SJCRH30 (cell line): Measurements from ENCODE around the gene XPNPEP2. TPM values are rescaled to one million over a fixed set of nuclear protein-coding genes. Genes with fewer than 3 reads are reported as not detected.

Experiments used
- DNase-seq, 2 experiments: peaks; one replicate each; pipeline ENCODE4 v3.0.0-alpha.2; 2015 to 2020
- H3K27ac ChIP-seq: fragments of 250-450 bp; sonication (Bioruptor Pico); 2 replicates; pipeline ENCODE4 v1.5.1; 2020; ENCODE audit warnings: mild to moderate bottlenecking, moderate library complexity
- H3K27me3 ChIP-seq: fragments of 250-450 bp; sonication (Bioruptor Pico); 2 replicates; pipeline ENCODE4 v1.5.1; 2020; ENCODE audit warnings: mild to moderate bottlenecking, moderate library complexity
- H3K36me3 ChIP-seq: fragments of 250-450 bp; sonication (Bioruptor Pico); 2 replicates; pipeline ENCODE4 v1.5.1; 2020; ENCODE audit warnings: mild to moderate bottlenecking, moderate library complexity
- H3K4me1 ChIP-seq: fragments of 250-450 bp; sonication (Bioruptor Pico); 2 replicates; pipeline ENCODE4 v1.5.1; 2020; ENCODE audit warnings: mild to moderate bottlenecking, moderate library complexity
- H3K4me3 ChIP-seq: fragments of 250-450 bp; sonication (Bioruptor Pico); 2 replicates; pipeline ENCODE4 v1.5.1; 2020; ENCODE audit warnings: mild to moderate bottlenecking, moderate library complexity
- H3K9me3 ChIP-seq: fragments of 250-450 bp; sonication (Bioruptor Pico); replicated peaks from 2 replicates; pipeline ENCODE4 v1.5.1; 2020; ENCODE audit warnings: mild to moderate bottlenecking, moderate library complexity
- total RNA-seq: library from RNA; depleted of rRNA; stranded (reverse); fragments of >200 nt; shearing (Covaris generic); gene quantifications from 2 replicates; pipeline ENCODE4 v1.2.3, GENCODE V29; 2014; rRNA removed

The XPNPEP2 gene
- total RNA-seq, 1 experiment from 2014 or later, result 0.14 TPM

DNA sequence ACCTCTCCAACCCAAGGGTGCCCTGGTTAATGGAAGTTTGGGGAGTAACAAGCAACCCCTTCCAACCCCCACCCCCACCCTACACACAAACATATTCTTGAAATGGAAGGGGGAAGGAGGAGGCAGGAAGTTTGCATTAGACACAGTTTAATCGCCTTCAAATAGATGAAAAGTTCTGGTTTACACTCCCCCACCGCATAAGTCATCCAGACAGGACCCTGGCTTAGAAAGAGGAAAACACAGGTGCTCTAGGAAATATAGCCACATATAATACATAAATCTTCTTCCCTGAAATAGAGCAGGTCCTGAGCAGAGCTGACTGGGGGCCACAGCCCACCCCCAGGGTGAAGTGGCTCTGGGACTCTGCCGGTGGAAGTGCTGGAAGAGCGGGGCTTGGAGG is 66.0 kb downstream of the XPNPEP2 start:
- DNase-seq, result no peak

DNA sequence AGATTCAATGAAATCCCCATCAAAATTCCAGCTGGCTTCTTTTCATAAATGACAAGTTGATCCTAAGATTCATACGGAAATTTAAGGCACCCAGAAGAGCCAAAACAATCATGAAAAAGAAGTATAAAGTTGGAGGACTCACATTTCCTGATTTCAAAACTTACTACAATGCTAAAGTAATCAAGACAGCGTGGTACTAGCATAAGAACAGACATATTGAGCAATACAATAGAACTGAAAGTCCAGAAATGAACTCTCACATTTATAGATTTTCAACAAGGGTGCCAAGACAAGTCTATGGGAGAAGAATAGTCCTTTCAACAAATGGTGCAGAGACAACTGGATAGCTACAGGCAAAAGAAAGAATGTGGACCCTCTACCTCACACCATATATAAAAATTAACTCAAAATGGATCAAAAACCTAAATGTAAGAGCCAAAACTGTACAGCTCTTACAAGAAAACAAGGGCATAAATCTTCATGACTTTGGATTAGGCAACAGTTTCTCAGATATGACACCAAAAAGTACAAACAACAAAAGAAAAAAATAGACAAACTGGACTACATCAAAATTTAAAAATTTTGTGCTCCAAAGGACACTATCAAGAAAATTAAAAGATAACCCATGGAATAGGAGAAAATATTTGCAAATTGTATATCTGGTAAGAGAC is 69.5 kb downstream of the XPNPEP2 start:
- Histone ChIP-seq H3K27me3 (no peaks in the 10 kb centered on the region), H3K9me3 (no peaks in the 10 kb centered on the region), H3K27ac (no peak overlapping the region), H3K4me3 (no peak overlapping the region), H3K4me1 (no peaks in the 10 kb centered on the region), H3K36me3 (0 out of 2 replicates have a peak, but pooled peaks cover 4% of the 10 kb centered on the region)
- no peak for DNase-seq

More for the DNA sequence above, 66.0 kb downstream of the XPNPEP2 start:
- 0 out of 2 replicates have a peak, but pooled peaks cover 4% of the 10 kb centered on the region for H3K36me3 ChIP-seq
- H3K27ac ChIP-seq, result no peak overlapping the region
- H3K4me1 ChIP-seq, result no peaks in the 10 kb centered on the region
- H3K9me3 ChIP-seq, result no peaks in the 10 kb centered on the region
- H3K4me3 ChIP-seq, result no peak overlapping the region
- no peaks in the 10 kb centered on the region for H3K27me3 ChIP-seq

DNA sequence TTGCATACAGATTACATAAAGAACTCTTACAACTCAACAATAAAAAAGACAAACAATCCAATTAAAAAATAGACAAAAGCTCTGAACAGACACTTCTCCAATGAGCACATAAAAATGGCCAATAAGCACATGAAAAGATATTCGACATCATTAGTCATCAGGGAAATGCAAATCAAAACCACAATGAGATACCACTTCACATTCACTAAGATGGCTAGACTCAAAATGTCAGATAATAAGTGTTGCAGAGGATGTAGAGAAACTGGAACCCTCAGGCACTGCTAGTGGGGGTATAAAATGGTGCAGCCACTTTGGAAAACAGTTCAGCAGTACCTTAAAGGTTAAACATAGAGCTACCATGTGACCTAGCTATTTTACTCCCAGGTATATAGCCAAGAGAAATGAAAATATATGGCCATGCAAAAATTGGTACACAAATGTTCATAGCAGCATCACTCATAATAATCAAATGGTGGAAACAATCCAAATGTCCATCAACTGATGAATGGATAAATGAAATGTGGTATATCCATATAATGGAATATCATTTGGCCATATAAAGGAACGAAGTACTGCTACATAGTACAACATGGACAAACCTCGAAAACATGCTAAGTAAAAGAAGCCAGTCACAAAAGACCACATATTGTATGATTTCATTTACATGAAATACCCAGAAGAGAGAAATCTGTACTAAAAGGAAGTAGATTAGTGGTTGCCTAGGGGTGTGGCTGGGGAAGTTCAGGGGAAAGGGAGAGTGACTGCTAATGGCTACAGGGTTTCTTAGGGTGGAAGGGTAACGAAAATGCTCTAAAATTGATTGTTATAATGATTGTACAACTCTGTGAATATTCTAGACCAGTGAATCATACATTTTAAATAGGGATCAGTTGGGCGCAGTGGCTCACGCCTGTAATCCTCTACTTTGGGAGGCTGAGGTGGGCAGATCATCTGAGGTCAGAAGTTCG is 70.3 kb downstream of the XPNPEP2 start:
- no peak for DNase-seq
- no peaks in the 10 kb centered on the region for H3K27me3 ChIP-seq
- no peaks in the 10 kb centered on the region for H3K9me3 ChIP-seq
- 0 out of 2 replicates have a peak, but pooled peaks cover 4% of the 10 kb centered on the region for H3K36me3 ChIP-seq
- H3K27ac ChIP-seq, result no peak overlapping the region
- H3K4me3 ChIP-seq, result no peak overlapping the region
- H3K4me1 ChIP-seq, result no peaks in the 10 kb centered on the region

DNA sequence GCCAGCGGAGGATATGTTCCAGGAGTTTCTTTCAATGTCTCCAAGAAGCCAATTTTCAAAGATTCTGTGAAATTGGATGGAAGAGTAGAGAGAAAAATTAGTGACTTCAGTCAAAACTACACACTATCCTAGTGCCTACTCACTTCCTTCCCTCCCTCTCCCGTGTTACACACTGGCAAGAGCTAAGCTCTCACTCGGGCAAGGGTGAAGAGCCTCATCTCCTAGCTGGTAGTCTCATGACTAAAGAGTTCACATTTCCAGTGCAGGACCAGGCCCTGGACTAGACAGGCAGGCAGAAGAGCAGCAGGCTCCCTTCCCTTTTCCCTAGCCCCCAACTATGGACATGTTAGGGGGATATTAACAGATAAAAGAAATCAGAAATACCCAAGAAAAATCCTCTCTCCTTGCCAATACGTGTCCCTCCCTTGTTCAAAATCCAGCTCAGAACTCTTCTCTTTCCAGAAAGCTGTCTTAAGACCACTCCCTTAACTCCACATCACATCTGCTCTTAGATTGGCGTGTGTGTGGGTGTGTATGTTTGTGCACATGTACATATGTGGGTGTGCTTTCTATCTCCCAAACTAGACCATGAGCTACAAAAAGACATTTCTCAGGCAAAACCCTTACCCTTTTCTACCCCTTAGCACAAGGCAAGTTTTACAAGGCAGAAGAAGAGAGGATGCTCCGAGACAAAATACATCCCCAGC is 75.0 kb downstream of the XPNPEP2 start:
- H3K4me1 ChIP-seq, result no peaks in the 10 kb centered on the region
- no peaks in the 10 kb centered on the region for H3K27me3 ChIP-seq
- H3K36me3 ChIP-seq, result 0 out of 2 replicates have a peak, but pooled peaks cover 4% of the 10 kb centered on the region
- no peak for DNase-seq
- no peaks in the 10 kb centered on the region for H3K9me3 ChIP-seq
- no peak overlapping the region for H3K4me3 ChIP-seq
- no peak overlapping the region for H3K27ac ChIP-seq

DNA sequence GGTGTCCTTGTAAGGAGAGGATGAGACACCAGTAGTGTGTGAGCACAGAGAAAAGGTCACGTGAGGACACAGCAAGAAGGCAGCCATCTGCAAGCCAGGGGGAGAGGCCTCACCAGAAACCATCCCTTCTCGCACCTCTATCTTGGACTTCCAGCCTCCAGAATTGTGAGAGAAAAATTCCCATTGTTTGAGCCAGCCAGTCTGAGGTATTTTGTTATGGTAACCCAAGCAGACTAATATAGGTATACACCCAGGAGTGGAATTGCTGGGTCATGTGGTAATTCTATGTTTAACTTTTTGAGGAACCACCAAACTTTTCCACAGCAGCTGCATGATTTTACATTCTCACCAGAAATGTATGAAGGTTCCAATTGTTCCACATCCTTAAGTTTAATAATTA is 79.3 kb downstream of the XPNPEP2 start:
- no peak for DNase-seq
- Histone ChIP-seq H3K36me3 (peaks cover 2% of the 10 kb centered on the region; the same call in 1 of the 2 replicates), H3K27ac (no peak overlapping the region), H3K9me3 (no peaks in the 10 kb centered on the region), H3K4me1 (no peaks in the 10 kb centered on the region), H3K4me3 (no peak overlapping the region), H3K27me3 (no peaks in the 10 kb centered on the region)

Other genes starting within 250 kb of the XPNPEP2 start
- 76.4 and 82.0 TPM in 2 replicates for gene SMARCA1, start 215.5 kb upstream of the XPNPEP2 start, total RNA-seq
- gene OCRL, start 198.7 kb upstream of the XPNPEP2 start, total RNA-seq, result 14.5 and 17.7 TPM in 2 replicates
- 0.73 and 0.81 TPM in 2 replicates for gene APLN, start 84.0 kb upstream of the XPNPEP2 start, total RNA-seq
- gene SASH3, start 41.0 kb downstream of the XPNPEP2 start, total RNA-seq, result 0.05 TPM in 1 of 2 replicates, not detected in the other
- gene ZDHHC9, start 104.9 kb downstream of the XPNPEP2 start, total RNA-seq, result 30.6 and 31.1 TPM in 2 replicates
- gene UTP14A, start 167.2 kb downstream of the XPNPEP2 start, total RNA-seq, result 43.6 and 43.9 TPM in 2 replicates
- 5.1 and 5.6 TPM in 2 replicates for gene BCORL1, start 243.7 kb downstream of the XPNPEP2 start, total RNA-seq